Activated CD4-positive, alpha-beta T cell treated with anti-CD3 and anti-CD28 coated beads for 24 hours (primary cell): ENCODE data around the gene HSPA12A.
"Not testable (repeated sequence)": the region's sequence is repeated elsewhere in the genome, so short reads cannot be mapped to it uniquely, and the experiment has no call there.

ENCODE experiments used
- DNase-seq, 2 donors: peaks; one replicate each; pipeline ENCODE4 v3.0.0-alpha.2; 2020; ENCODE audit warnings: low read depth in 2 of 2

HSPA12A gene

DNA sequence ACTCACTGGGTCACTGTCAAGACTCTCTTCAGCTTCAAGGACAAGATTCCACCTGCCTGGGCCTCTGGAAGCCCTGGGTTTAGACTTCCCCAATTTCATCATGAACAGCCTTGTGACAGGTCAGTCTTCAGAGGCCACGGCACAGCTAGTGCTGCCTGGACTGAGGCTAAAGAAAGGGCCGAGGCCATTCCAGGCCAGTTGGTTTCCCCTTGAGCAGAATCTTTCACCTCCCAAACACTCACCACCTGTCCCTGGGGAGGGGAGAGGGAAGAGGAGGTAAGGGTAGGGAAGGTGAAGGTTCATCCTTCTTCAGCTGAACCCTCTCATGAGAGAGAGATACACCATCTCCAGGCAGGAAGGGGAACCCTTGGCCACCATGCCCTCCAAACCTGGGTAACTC, 24.3 kb downstream of the HSPA12A start:
- DNase-seq = no peak

GRCh38 chr10:116716381-116716780, 26.0 kb downstream of the HSPA12A start:
- no peak for DNase-seq

- no peak for DNase-seq
Observed at GRCh38 chr10:116715839-116716377, 26.5 kb downstream of the HSPA12A start.

DNA sequence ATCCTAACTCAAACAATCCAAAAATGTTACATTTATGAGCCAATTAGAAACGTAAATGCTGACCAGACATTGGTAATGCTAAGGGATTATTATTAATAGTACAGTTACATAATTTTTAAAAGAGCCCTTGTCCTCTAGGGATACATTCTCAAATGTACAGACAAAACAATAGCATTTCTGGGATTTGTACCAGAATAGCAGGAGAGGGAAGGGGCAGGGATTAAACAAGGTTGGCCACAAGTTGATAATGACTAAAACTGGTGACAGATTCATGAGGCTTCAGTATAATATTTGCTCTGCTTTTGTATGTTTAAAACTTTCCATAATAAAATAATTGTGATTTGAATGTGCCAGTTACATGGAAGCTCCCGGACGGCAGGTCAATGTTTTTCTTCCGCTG, 27.0 kb downstream of the HSPA12A start:
- DNase-seq = no peak

GRCh38 chr10:116713846-116714245, 28.5 kb downstream of the HSPA12A start:
- no peak for DNase-seq

- no peak for DNase-seq
Observed at GRCh38 chr10:116712989-116713543, 29.3 kb downstream of the HSPA12A start.

GRCh38 chr10:116712519-116712918, 29.8 kb downstream of the HSPA12A start:
- DNase-seq = no peak

DNA sequence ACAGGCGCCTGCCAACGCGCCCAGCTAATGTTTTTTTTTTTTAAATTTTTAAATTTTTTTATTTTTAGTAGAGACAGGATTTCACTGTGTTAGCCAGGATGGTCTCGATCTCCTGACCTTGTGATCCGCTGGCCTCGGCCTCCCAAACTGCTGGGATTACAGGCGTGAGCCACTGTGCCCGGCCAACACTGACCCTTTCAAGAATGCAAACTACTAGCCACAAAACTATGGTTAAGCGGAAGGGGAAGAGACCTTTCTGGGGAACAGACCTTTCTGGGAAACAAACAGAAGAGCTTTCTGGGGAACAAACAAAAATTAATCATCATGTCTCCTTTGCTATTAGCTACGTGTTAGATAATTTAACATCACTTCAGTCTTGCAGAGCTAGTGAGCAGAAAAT, 30.6 kb downstream of the HSPA12A start:
- DNase-seq = not testable (repeated sequence)

DNA sequence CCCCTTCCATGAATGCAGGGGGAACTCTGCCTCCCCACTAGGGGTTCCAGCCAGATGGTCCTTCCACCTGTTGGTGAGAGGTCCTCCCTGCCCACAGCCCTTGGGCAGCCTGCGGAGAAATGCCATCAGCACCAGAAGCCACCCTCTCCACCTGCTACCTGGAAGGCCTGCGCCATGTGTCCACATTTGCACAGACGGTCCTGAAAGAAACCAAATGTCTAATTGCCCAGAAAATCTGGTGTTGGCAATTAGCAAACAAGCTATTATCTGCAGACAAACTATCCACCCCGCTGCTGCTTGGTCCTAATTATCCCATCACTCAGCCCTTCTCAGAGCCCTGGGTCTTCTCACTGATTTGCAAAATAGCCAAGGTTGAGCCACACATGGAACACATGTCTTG, 32.3 kb downstream of the HSPA12A start:
- no peak for DNase-seq

- no peak for DNase-seq
Observed at GRCh38 chr10:116708877-116709276, 33.5 kb downstream of the HSPA12A start.

DNA sequence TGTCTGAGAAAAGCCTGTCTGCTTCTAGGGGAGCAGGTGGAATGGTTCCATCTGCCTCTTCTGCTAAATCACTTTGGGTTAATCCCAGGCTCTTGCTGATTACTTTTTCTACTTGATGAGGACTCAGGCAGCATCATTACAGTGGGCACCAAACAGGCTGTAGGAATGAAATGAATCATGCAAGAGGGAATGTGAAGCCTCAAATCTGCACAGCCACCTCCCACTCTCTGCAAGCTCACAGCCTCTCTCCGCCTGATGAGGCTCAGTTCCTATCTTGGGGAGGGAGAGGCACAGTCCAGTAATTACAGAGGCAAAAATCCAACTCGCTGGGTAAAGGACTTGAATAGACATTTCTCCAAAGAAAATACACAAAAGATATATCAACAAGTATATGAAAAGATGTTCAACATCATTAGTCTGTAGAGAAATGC, 34.0 kb downstream of the HSPA12A start:
- DNase-seq = no peak

GRCh38 chr10:116707981-116708380, 34.4 kb downstream of the HSPA12A start:
- DNase-seq = no peak

DNA sequence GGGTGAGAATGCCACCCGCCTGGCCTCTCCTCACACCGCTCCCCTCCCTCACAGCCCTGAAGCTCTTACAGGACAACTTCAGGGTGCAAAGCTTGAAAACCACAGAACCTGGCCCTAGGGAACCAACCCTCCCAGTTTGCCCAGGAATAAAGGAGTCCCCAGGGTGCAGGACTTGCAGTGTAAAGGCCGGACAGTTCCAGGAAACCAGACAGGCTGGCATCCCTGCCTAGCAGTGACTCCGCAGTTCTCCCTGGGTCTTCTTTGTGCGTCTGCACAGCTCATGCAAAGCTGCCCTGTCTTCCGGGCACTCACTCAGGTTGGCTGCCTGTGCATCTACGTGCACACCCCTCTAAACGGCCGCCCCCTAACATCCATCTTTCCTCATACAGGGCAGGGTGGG, 36.1 kb downstream of the HSPA12A start:
- DNase-seq = no peak

- DNase-seq = no peak
Observed at GRCh38 chr10:116705498-116705897, 36.9 kb downstream of the HSPA12A start.

DNA sequence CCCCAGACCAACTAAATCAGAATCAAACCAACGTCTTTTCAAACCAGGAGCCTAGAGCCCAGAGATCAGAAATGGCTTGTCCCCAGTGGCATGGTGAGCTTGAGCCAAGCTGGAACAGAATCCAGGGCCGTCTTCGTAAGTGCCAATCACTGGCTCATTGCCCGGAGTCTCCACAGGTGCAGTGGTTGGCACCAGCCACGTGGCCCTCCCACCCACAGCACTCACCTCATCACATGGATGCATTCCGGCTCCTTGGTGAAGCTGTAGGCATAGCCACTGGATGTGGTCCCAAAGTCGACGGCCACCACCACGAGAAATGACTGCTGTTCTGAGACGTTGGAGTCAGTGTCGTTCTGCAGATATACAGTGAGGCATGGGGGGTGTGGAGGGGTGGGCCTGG, 37.4 kb downstream of the HSPA12A start:
- no peak for DNase-seq

- no peak for DNase-seq
Observed at GRCh38 chr10:116702165-116702564, 40.2 kb downstream of the HSPA12A start.

- no peak for DNase-seq
Observed at GRCh38 chr10:116699471-116700150, 42.8 kb downstream of the HSPA12A start.

- DNase-seq = no peak
Observed at GRCh38 chr10:116699049-116699448, 43.3 kb downstream of the HSPA12A start.

DNA sequence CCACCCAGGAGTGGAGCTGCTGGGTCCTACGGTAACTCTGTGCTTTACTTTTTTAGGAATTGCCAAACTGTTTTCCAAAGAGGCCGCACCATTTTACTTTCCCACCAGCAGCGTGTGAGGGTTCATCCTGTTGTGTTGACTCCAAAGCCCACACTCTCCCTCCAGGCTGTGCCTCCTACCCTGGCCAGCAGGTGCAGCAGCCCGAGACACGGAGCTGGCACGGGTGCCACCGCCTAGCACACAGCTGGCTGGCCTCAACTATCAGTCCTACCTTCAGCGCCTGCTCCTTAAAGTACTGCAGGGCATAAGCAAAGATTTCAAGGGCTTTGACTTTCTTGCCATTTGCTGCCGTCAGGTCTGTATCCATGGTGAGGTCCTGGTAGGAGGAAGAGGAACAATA, 44.0 kb downstream of the HSPA12A start:
- DNase-seq = no peak

DNA sequence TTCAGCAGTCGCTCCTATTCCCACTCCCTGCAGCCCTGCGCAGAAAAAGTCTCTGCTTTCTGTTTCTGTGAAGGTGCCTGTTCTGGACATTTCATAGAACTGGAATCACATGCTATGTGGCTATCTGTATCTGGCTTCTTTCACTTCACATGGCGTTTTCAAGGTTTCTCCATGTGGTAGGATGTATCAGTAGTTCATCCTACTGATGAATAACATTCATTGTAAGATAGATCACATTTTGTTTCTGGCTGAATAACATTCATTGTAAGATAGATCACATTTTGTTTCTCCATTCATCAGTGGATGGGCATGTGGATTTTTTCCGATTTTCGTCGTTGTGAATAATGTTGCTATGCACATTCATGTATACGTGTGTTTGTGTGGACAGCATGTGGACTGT, 44.5 kb downstream of the HSPA12A start:
- DNase-seq = no peak

- DNase-seq = no peak
Observed at GRCh38 chr10:116696919-116697318, 45.4 kb downstream of the HSPA12A start.

DNA sequence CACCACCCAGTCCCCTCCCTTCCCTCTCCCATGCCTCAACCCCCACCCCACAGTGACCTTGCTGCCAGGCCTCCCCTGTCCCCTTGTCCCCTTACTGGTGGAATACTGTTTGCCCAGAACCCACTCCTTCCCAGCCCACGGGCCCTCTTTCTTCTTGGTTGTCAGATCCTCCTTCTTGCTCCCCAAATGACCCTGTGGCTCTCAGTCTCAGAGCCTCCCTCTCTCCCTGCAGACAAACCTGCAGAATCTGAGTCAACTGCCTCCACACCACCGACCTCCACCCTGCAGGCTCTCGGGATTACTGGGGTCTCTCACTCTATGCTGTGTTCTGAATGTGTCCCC, 47.5 kb downstream of the HSPA12A start:
- no peak for DNase-seq

- no peak for DNase-seq
Observed at GRCh38 chr10:116694243-116694926, 48.0 kb downstream of the HSPA12A start.
